KBM-7 (cell line): ENCODE measurements around the gene WASHC2C.
"Not testable (repeated sequence)": the region's sequence is repeated elsewhere in the genome, so short reads cannot be mapped to it uniquely, and the experiment has no call there.

ENCODE experiments used
- DNase-seq: peaks from one replicate; pipeline ENCODE4 v3.0.0-alpha.2; 2015
- in situ Hi-C: fragments of 300-500 bp; cut with MboI; formaldehyde crosslinking; loops from 2 replicates; pipeline ENCODE4 v1.14.3; 2020; ENCODE audit warnings: low sequenced_read_pairs, low pct_unique_long_range_greater_than_20kb, mixed read lengths

The WASHC2C gene

GRCh38 chr10:45756065-45756464 is 29.0 kb downstream of the WASHC2C start:
- DNase-seq, in situ Hi-C loops: not testable (repeated sequence)

DNA sequence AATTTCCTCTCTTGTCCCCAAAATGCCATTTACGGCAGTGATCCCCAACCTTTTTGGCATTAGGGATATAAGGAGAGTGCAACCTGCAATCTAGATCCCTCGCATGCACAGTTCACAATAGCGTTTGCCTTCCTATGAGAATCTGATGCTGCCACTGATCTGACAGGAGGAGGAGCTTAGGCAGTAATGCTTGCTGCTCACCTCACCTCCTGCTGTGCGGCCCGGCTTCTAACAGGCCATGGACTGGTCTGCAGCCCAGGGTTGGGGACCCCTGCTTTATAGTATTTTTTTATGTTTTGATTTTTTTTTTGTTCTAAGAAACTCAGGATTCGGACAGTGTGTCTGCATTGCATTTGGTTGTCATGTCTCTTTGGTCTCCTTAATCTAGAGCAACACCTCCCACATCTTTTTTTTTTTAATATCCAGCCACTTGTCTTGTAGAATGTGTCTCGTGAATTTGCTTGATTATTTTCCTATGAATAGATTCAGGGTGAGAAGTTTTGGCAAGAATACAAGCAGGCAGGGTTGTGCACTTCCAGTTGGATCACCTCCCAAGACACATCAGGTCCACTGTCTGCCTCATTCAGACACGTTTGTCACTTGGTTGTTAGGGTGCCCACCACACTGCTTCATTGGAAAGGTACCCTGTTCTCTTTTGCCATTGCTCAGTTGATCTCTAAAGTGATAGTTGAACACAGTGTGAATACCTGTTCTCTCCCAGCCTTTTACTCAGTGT is 30.8 kb downstream of the WASHC2C start:
- in situ Hi-C loops = not testable (repeated sequence)

GRCh38 chr10:45761622-45762021 is 34.6 kb downstream of the WASHC2C start:
- DNase-seq, in situ Hi-C loops: not testable (repeated sequence)

More for the DNA sequence above, 30.8 kb downstream of the WASHC2C start:
- DNase-seq = not testable (repeated sequence)

DNA sequence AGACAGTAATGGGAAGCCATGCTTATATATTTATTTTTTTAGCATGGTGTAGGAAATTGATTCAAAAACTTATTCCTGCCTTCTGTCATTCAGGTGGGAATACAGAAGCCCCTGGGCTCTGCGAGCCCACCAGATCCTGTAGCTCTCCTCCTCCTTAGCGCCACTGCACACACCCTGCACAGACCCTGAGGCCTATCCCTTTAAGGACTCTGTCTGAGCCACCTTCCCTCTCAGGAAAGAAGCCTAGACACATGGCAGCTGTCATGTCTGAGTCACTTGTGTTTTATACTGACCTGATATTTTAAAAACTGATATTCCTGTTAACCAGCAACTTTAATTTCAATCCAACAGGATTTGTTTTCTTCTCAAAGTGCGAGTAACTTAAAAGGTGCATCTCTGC is 36.0 kb downstream of the WASHC2C start:
- DNase-seq, in situ Hi-C loops: not testable (repeated sequence)

GRCh38 chr10:45768334-45768733 is 41.3 kb downstream of the WASHC2C start:
- DNase-seq, in situ Hi-C loops: not testable (repeated sequence)

- DNase-seq, in situ Hi-C loops: not testable (repeated sequence)
These were observed 44.8 kb downstream of the WASHC2C start for GRCh38 chr10:45771757-45772461.

- DNase-seq, in situ Hi-C loops: not testable (repeated sequence)
These were observed 59.2 kb downstream of the WASHC2C start for GRCh38 chr10:45786217-45786616.

DNA sequence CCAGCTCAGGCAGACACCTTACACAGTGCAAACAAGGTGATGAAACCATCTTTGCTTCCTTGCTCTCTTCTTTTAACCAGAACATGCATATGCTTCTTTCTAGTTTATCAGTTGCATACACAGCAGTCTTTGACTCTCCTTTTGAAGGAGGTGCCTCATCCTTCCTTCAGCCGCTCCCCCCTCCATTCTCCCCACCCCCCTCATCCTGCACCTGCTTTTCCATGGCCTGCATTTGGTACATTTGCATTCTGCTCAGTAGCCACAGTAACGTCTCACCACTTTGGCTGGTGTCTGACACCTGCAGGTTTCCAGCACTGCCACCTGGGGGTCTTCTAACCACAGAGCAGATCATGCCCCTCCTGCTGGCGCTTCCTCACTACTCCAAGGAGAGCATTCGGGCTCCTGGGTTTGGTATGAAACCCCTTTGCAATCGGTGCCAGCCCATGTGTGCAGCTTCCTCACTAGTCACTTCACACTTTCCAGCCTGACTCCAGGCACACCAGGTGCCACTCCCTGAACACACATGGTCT is 60.2 kb downstream of the WASHC2C start:
- in situ Hi-C loops, DNase-seq: not testable (repeated sequence)

DNA sequence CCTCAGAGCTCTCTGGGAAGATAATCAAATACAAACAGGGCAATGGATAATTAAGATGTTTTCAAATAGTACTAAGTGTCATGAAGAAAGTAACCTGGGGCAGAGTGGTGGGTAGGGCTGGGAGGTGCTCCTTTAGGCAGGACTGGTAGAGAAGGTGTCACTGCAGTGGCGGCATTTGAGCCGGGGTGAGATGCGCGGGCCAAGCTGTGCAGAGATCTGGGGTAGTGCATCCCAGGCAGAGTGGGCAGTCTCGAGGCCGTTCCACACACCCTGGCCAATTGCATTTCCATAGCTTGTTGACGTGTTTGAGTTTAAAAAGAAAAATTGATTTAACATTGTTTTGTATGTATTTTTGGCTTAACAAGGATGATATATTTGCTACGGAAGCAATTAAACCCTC is 62.9 kb downstream of the WASHC2C start:
- in situ Hi-C loops, DNase-seq: not testable (repeated sequence)

- DNase-seq, in situ Hi-C loops: not testable (repeated sequence)
These were observed 63.8 kb downstream of the WASHC2C start for GRCh38 chr10:45790694-45791426.

DNA sequence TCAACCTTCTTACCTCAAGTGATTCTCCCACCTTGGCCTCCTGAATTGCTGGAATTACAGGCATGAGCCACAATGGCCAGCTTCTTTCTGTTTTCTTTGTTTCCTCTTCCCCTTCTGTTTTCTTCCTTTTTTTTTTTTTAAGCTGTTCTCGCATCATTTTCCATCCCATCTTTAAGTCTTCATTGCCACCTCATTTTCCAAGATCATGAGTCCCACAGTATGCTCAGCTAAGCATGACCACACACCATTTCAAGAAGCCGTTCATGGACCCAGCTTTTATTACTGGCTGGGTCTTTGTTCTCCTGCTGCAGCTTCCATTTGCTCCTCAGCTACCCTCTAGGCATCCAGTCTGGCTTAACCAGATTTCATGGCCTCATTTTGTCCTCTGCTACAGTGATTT is 67.7 kb downstream of the WASHC2C start:
- DNase-seq, in situ Hi-C loops: not testable (repeated sequence)

GRCh38 chr10:45803060-45804010 is 76.3 kb downstream of the WASHC2C start:
- in situ Hi-C loops = not testable (repeated sequence)
- peak; percentile 9 for DNase-seq

DNA sequence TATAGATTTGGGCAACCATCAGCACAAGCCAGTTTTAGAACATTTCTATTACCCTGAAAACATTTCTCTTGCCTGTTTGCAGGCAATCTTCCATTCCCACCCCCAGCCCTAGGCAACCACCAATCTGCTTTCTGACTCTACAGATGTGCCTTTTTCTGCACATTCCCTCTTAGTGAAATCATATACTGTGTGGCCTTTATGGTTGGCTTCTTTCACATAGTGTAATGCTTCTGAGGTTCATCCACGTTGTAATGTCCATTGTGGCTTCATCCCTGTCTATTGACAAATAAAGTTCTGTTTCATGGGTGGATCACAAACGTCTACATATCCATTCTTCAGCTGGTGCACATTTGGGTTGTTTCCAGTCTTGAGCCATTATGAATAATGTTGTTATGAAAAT is 77.9 kb downstream of the WASHC2C start:
- DNase-seq, in situ Hi-C loops: not testable (repeated sequence)

GRCh38 chr10:45809837-45810236 is 82.8 kb downstream of the WASHC2C start:
- DNase-seq = no peak
- in situ Hi-C loops = no loop called here

GRCh38 chr10:45811075-45811474 is 84.0 kb downstream of the WASHC2C start:
- DNase-seq = no peak
- in situ Hi-C loops = no loop called here

DNA sequence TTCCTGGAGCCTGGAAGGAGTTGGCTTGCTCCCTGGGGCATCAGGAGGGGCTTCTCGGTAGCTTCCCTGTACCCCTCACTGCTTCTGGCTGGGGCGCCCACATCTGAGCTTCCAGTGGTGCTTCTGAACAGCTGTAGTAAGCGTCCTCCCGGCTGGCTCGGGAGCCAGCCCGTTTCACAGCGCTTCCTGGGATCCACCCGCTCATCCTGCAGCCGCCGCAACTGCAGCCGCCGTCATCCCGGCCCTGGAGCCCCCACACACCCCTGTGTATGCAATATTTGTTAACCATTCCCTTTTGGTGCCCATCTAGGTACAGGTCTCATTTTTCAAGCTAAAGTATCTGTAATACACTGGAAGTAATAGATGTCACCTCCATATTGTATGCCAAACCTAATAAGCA is 85.9 kb downstream of the WASHC2C start:
- DNase-seq, in situ Hi-C loops: not testable (repeated sequence)

GRCh38 chr10:45814146-45814545 is 87.1 kb downstream of the WASHC2C start:
- DNase-seq, in situ Hi-C loops: not testable (repeated sequence)

- in situ Hi-C loops = no loop called here
- no peak for DNase-seq
These were observed 90.2 kb downstream of the WASHC2C start for GRCh38 chr10:45817130-45817859.
